OCI-LY3 (cell line): Measurements from ENCODE around the gene GFAP.

Source experiments
- CTCF ChIP-seq: fragments of 200-600, 300-600 bp; sonication (generic); IDR thresholded peaks from 2 replicates; pipeline ENCODE4 v1.5.1; 2014; ENCODE audit warnings: antibody characterized with exemption, low read length, low read depth
- EZH2phosphoT487 ChIP-seq: fragments of 200-600 bp; shearing (Covaris generic); IDR thresholded peaks from 2 replicates; pipeline ENCODE4 v1.6.1; 2018; ENCODE audit warnings: antibody characterized with exemption, mixed run types, low read depth

- TF ChIP-seq CTCF = no peak
- no peak for TF ChIP-seq EZH2phosphoT487
Measured at GRCh38 chr17:44906763-44907728, 8.3 kb downstream of the GFAP start.
